GM21786 (cell line): ENCODE measurements around the gene MIS18A.
"Not testable (repeated sequence)": the region's sequence is repeated elsewhere in the genome, so short reads cannot be mapped to it uniquely, and the experiment has no call there.

Experiments used
- ATAC-seq: cut with Tn5 transposase; IDR thresholded peaks from one replicate; pipeline ENCODE4 v1.9.1; 2021; ENCODE audit not compliant: unreplicated experiment

MIS18A gene

GRCh38 chr21:32278518-32279376, at the start of gene MIS18A:
TSS of gene MIS18A (minus strand) at chr21:32279049. CDS start at chr21:32279014, 35 bp downstream.
- peak; percentile 95 for ATAC-seq

GRCh38 chr21:32328595-32328994, 49.7 kb upstream of the MIS18A start:
- no peak for ATAC-seq

- no peak for ATAC-seq
These were observed 46.9 kb upstream of the MIS18A start for GRCh38 chr21:32325706-32326105.

- no peak for ATAC-seq
These were observed 43.8 kb upstream of the MIS18A start for GRCh38 chr21:32322676-32323075.

GRCh38 chr21:32322103-32322502, 43.3 kb upstream of the MIS18A start:
- no peak for ATAC-seq

GRCh38 chr21:32321480-32321879, 42.6 kb upstream of the MIS18A start:
- no peak for ATAC-seq

GRCh38 chr21:32320726-32321125, 41.9 kb upstream of the MIS18A start:
- no peak for ATAC-seq

- ATAC-seq = no peak
These were observed 41.2 kb upstream of the MIS18A start for GRCh38 chr21:32320059-32320458.

- no peak for ATAC-seq
These were observed 40.2 kb upstream of the MIS18A start for GRCh38 chr21:32319012-32319411.

- no peak for ATAC-seq
These were observed 38.9 kb upstream of the MIS18A start for GRCh38 chr21:32317726-32318125.

- no peak for ATAC-seq
These were observed 37.7 kb upstream of the MIS18A start for GRCh38 chr21:32316361-32317215.

GRCh38 chr21:32315511-32316281, 36.8 kb upstream of the MIS18A start:
- no peak for ATAC-seq

- ATAC-seq = no peak
These were observed 36.0 kb upstream of the MIS18A start for GRCh38 chr21:32314806-32315205.

GRCh38 chr21:32312976-32313375, 34.1 kb upstream of the MIS18A start:
- ATAC-seq = no peak

GRCh38 chr21:32312326-32312725, 33.5 kb upstream of the MIS18A start:
- ATAC-seq = no peak

- no peak for ATAC-seq
These were observed 32.8 kb upstream of the MIS18A start for GRCh38 chr21:32311621-32312020.

- not testable (repeated sequence) for ATAC-seq
These were observed 32.1 kb upstream of the MIS18A start for GRCh38 chr21:32310976-32311375.

- no peak for ATAC-seq
These were observed 31.1 kb upstream of the MIS18A start for GRCh38 chr21:32309906-32310460.

- ATAC-seq = no peak
These were observed 29.8 kb upstream of the MIS18A start for GRCh38 chr21:32308696-32309095.

- ATAC-seq = no peak
These were observed 28.9 kb upstream of the MIS18A start for GRCh38 chr21:32307706-32308105.
